Activated T-helper 1 cell treated with Interleukin-2 at 50 U/mL for 16 hours (primary cell): ENCODE results near the gene GIT1.
A peak's percentile ranks its signal among the peaks of the same experiment; 100 is the strongest.

Experiments used
- DNase-seq: peaks from one replicate; pipeline ENCODE4 v3.0.0-alpha.2; 2020; ENCODE audit warnings: low read depth

GIT1 gene, protein sequence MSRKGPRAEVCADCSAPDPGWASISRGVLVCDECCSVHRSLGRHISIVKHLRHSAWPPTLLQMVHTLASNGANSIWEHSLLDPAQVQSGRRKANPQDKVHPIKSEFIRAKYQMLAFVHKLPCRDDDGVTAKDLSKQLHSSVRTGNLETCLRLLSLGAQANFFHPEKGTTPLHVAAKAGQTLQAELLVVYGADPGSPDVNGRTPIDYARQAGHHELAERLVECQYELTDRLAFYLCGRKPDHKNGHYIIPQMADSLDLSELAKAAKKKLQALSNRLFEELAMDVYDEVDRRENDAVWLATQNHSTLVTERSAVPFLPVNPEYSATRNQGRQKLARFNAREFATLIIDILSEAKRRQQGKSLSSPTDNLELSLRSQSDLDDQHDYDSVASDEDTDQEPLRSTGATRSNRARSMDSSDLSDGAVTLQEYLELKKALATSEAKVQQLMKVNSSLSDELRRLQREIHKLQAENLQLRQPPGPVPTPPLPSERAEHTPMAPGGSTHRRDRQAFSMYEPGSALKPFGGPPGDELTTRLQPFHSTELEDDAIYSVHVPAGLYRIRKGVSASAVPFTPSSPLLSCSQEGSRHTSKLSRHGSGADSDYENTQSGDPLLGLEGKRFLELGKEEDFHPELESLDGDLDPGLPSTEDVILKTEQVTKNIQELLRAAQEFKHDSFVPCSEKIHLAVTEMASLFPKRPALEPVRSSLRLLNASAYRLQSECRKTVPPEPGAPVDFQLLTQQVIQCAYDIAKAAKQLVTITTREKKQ

DNA sequence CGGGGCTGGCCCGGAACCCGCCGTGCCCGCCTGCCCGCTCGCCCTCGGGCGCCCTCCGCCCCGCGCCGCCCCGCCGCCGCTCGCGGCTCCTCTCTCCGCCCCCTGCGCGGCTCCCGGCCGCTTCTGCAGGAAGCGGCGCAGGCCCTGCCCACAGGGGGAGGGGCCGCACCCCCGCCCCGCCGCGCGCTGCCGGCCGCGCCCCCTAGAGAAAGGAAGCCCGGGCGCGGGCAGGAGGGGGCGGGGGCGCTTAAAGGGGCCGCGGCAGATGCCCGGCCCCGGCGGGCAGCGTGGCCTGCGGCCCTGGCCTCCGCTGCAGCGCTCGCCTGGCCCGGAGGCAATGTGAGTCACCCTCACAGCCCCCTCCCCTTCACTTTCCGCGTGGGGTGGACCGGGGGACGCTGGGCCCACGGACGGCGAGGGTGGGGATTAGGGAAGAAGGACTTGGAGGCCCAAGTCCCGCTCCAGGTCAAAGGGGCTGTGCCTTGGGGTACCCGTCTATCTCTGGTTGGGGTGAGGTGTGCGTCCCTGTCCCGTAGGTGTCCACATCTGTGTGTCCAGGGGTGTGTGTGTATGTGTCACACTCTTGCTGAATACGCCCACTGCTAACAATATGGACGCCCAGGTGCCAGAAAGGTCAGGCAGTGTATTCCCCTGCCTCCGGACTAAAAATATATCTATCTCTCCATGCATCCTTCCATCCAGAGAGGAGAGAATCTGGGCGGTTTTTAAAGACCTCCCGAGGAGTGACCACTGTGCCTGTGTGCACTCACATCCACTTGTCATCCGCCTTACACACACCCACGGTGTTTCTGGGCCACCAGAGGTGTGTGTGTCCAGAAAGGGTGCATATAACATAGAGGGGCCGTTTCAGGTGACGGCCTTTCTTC, at the start of gene GIT1:
Gene GIT1 (minus strand): TSS at position 125 of the 887 bp plus-strand sequence. CDS start 270 bp downstream, outside the sequence.
- peak; percentile 85 for DNase-seq

DNA sequence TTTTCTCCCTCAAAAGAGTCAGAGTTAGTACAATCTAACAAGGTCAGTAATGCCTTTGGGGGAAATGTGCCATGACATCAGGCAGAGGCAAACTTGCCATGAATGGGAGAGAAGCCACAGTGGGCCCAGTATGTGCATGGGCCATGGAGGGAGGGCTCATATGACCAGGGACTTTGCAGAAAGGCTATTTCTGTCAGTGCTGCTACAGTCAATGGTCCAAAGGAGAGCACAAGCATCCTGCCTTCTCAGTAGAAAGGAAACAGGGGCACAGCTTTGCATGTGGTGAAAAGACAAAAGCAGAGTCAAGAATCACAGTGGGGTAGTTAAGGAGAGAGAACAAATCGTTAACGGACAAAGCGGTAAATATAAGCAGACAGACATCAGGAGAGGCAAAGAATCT, 44.4 kb upstream of the GIT1 start:
- no peak for DNase-seq

DNA sequence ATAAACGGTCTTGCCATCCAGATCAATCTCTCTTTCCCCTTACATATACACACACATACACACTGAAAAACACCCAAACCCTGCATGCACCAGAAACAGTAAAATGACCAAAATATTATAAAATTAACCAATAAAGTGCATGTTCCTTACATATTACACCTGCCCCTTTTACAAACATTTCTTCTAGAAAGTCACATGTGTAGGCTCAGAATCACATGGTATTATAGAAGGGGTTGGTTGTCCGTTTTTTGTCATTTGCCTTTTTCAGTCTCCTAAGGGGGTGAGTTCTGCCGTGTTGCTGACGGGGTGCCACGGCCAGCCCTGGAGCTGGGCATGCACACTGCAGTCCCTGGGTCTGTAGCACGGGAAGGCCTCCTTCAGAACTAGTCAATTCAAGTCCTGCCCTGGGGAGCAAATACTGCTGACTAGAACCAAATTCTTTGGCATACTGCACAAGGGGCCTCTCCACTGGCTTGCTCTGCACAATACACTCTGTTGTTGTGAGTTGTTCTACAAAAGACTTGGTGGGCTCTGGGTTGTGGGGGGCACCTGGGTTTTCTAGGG, 41.3 kb upstream of the GIT1 start:
- DNase-seq: no peak

DNA sequence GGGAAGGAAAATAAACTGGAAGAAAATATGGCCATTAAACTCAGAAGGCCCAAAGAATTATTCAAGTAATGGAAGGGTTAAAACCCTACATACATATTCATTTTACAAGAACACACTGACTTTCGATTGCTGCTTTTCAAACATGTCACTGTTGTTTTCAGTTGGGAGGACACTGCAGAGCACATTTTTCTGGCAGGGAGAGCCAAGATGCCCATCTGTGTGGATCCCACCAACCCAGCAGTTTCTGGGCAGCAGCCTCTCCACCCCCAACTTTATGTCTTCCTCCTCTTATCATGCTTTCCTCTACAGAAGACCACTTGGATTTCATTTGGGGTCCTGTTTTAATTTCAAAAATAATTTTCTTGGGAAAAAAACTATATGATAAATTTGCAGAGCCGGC, 40.4 kb upstream of the GIT1 start:
- DNase-seq: no peak

DNA sequence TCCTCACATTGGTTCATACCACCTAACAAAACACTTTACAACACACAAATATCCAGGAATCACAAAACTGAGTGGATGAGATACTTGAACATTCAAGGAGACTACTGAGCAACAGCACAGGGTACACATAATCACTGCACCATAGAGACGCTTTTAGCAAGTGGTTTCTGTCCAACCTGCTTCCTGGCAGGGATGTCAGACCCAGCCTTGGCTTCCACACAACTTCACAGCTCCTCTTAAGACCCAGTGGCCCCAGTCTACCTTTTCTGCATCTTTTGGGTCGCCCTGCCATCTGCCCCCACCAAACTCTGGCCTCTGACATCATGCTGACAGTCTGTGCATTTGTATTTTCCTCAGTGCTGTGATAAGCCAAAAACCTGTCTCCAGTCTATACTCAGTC, 39.2 kb upstream of the GIT1 start:
- DNase-seq: no peak

DNA sequence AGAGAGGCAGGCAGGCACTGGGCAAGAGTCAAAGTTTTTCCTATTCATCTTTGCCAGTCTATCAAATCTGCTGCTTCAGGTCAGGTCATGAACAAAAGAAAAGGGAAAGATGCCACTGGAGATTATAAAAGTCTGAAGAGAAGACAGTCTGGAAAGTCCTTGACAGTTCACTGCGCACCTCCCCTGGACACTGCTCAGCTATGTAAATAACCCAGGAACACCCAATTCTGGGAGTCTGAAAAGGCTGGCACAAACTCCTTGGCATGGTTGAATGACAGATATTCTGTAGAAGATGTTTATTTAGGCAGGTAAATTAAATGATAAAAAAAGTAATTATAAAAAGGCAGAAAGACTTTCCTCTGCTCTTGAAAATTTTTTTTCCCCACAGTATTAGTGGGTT, 38.5 kb upstream of the GIT1 start:
- no peak for DNase-seq

DNA sequence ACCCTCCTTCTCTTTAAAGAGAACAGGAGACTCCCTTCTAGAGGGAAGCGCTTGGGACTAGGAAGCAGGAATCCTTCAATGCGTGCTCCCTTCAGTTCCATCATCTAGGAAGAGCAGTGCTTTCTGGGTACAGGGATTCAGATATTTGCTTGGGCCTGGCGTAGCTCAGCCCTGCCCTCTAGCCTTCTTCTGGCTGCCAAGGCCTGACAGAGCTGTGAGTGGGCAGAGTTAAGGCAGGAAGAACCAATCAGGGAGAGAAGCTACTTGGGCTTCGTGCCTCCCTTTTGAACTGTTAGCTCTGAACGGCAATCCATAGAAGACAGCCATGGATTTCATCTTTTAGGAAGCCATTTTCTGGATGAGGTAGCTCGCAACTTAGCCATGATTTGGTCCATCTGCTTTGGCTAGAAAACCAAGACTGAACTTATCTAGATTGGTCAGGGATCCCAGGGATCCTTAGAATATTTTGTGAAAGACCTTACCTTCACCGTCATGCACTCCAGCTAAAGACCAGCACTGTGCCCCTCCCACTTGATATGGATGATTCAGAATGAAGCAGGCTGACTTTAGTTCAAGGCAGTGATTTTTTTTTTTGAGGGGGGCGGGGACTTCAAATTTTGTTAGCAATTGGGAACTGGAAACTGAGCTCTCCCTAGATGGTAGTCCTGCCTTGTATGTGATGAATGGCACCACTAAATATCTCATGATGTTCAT, 35.7 kb upstream of the GIT1 start:
- no peak for DNase-seq

DNA sequence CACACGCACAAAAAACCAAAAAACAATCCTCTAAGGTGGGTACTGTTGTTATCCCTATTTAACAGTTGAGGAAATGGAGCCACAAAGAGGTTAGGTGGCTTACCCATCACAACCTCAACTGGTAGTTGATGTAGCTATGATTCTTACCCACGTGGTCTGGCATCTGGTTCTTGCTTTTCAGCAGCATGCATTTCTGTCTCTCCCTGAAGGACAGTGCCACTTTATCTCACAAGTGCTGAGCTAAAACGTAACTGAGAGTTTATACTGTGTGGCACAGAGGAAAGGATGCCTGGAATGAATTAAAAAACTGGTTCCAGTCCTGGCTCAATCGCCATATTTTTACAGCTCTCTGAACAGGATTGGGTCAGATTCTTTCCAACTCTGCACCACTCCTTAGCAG, 35.1 kb upstream of the GIT1 start:
- DNase-seq: no peak

DNA sequence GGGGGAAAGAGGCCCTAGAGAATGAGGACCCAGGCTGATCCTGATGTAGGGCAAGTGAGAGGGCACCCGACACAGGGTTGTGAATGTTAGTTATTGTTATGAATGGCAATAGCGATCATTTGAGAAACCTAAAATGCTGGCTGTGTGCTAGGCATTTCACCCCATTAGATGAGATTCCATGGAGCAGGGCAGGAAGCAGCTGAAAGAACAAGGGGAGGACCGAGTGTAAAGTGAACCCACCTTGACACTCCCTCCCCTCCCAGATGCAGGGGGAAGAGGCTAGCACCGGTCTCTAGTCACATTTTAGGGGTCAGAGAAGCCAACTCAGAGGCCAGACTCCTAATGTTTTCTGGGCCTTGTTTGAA, 33.8 kb upstream of the GIT1 start:
- no peak for DNase-seq

DNA sequence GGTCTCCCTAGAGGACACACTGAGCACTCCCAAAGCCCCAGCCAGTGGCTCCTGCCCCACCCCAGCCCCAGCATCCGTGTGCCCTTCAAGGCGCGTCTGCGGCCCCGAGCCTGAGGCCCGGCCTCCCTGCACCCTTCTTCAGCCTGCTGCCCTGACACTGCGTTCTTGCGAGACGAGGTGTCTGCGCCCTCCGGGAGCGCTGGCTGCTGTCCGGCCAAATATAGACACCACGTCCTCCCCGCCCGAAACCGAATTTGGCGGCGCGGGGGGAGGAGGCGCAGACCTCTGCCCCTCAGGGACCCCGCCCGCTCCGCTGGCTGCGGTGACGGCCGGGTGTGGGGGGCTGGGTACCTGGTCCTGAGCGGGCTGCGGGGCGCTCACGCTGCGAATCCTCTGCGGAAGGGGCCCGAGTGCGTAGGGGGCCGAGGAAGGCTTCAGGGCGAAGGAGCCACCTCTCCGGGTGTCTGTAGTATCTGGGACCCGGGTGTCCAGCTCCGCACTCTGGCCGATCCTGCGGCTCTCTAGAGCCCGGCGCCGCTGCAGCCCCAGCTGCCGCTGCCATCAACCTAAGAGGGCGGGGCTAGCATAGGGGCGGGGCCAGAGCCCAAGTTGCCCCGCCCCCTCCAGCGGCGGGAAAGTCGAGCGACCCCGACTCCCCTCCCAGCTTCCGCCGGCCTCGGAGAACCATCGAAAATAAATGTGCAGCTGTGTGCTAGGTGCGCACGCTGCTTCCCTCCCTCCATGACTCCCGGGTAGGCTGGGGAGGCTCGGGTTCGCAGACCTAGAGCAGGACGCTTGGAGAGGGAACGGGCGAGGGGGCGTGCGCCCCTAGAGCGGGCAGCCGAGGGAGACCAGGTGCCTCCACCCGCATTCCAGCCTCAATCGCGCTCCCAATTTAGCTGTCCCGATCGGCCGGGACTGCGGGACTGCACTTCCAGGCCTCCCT, 33.2 kb upstream of the GIT1 start, which contains the start of gene CORO6:
Gene CORO6 (minus strand): TSS at position 576 of the 946 bp plus-strand sequence. CDS start 1,491 bp downstream, outside the sequence.
- peak; percentile 55 for DNase-seq

DNA sequence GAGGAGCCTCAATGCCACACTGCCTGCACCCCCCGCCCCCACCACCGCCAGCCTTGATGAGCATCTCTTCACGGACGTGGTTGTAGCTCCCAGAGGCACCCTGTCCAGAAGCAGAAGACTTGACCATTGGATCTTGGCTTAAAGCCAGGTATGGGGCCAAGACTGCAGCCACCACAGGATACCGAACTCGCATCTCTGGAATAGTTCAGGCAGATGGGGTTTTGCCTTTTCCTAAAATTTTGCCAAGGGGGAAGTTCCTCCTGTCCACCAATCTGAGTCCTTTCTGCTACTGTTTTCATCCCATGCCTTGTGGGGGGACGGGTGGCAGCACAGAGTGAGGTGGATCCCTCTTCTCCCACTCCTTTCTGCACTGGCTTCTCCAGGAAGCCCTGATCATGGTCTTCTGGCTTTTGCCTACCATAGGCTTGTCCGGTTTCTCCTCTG, 32.3 kb upstream of the GIT1 start:
- no peak for DNase-seq

DNA sequence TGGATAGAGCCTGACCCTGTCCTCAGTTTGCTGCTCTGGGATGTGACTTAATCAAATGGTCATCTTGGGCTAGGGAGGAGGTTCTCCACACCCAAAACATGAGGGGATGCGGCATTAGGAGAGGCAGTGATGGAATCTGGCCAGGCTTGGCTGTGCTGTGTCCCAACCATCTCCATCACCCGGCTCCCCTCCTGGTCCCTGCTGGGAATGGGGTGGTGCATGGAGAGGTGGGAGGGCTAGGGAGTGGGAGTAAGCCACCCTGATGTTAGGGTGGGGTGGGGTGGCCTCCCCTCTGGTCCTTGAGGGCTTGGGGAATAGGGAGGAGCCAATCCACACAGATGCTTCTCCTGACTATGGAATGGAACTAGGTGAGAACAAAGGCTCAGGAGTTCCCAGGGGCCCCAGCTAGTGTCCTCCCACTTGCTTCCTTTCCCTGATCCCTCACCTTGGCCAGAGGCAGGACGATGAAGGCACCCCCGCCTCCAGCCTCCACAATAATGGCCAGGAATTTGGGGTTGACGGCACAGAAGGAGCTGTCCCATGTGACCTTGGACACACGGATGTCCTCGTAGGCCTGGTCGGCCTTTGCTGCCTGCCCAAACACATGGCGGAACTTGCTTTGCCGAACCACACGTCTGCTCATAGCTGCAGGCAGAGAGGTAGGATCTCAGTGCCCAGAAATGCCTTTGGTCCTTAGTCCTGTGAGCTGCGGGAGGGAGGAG, 31.5 kb upstream of the GIT1 start:
- no peak for DNase-seq

DNA sequence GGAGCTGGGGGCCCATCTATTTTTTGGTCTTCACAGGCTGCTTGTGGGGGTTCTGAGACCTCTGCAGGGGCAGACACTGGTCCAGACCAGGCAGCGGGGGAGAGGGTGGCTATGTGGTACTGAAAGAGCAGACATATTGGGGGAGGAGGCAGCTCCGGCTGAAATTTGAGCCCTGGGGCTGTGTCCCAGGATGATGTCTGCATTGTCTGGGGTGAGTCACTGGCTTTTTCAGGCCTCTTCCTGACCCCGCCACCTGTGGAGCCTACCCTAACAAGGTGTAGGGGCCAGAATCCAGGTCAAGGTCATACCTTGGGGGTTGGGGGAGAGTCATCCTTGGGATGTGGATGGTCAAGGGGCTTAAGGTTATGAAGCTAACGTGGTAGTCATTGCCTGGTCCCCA, 30.8 kb upstream of the GIT1 start:
- DNase-seq: no peak

DNA sequence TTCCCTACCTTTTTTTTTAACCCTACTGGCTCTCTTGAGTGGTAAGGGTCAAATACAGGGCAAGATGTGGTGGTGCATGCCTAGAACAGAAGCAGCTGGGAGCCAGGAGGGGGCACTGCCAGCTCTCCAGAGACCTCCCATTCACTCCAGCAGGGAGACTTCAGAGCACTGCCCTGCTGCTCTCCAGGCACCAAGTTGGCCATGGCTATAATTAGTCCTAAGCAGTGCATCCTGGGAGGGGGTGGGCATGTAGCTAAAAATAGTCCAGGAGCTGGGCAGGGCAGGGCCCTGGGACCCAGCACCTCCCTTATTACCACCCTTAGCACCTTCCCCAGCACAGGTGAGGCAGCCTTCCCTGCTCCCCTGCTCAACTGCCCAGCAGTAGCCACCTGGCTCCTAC, 29.8 kb upstream of the GIT1 start:
- DNase-seq: no peak

DNA sequence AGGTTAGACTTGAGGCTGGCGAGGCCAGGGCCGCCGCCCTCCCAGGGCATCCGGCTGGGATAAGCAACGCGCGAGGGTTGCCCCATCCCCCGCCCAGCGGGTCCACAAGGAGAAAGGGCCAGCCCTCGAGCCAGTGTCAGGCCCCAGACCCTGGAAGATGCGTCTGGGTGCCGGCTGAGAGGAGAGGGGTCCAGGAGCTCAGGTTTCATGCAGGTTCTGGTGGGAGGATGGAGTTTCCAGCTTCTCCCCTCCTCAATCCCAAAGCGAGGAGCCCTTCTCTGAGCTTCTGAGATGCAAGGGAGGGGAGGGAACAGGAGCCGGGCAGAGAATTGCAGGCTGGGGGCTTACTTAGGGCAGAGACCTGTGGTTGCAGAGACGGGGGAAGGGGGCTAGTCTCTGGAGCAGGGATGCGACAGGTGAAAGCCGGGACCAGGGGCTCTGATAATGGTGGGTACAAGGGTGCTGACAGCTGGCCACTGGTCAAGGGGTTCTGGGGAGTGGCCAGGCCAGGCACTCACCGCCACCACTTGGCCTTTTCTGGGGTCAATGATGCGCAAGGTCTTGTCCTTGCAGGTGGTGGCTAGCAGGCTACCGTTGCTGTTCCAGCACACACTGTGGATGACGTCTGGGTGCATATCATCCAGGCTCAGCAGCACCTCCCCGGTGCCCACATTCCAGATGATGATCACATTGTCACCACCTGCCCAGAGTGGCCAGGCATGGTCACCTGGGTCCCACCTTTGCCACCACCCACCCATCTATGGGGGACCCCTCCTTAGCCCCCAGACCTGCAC, 29.0 kb upstream of the GIT1 start:
- no peak for DNase-seq

DNA sequence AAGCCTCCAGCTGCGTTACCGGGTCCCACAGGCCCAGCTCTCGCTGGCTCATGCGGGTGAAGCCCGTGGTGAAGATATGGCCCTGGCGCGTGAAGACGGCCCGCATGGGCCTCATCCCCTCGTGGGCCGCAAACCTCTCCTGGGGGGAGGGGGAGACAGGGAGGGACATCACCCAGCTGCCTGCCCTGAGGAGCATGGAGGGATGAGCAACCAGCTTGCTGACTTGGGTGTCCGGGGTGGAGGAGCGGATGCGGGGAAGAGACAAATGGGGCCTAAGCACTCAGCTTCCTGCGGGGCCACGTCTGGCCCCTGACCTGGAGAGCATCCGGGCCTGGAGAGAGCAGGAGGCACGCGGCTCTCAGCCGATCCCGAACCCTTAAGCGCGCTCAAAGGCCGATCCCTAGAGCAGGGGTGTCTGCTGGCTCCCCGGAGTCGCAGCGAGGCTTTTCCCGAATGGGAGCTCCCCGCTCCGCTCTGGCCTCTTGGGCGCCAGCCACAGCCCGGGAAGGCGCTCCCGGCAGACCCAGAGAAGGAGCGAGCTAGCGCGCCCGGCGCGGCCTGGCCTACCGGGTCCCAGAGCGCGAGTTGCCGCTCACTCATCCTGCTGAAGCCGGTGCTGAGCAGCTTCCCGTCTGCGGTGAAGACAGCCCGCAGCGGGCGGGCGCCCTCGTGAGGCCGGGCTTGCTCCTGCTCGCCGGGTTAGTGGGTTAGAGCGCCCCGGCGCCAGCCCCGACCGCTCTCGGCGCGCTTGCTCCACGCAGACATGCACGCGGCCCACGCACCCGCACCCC, 28.2 kb upstream of the GIT1 start:
- peak; percentile 80 for DNase-seq

DNA sequence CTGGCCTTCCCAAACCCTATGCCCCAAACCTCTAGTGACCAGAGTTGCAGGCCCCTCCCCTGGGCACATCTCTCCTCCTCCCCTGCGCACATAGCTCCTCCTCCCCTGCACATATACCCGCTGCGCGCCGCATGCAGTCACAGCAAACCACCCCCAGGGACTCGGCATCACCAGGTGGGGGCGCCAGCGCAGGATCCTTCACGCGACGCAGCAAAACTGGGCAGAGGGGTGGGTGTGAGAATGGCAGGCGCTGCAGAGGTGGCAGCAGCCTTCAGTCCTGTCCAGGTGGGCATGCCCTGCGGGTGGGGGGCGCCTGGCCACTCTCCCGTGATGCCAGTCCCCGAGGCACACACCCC, 27.7 kb upstream of the GIT1 start:
- DNase-seq: peak; percentile 84
